Spleen (tissue), 11 donors: Measurements from ENCODE around the gene SYNRG. TPM values are rescaled to one million over a fixed set of nuclear protein-coding genes. Genes with fewer than 3 reads are reported as not detected.

Experiments used
- DNase-seq: peaks from one replicate; pipeline ENCODE4 v3.0.0-alpha.2; 2020
- H3K27ac ChIP-seq, 8 donors: fragments of 200-600 bp; sonication (generic) in 7 of 8; 1 replicate in 4 of 8; 2 replicates in 4 of 8; pipeline versions ENCODE4 v1.5.0 to v1.8.0; 2016 to 2021; ENCODE audit warnings: inconsistent platforms in 4 of 8, mild to moderate bottlenecking in 4 of 8, moderate library complexity in 1 of 8
- H3K27me3 ChIP-seq, 7 donors: fragments of 200-600 bp; sonication (generic) in 6 of 7; replicated peaks in 1 of 7; 1 replicate in 4 of 7; 2 replicates in 3 of 7; pipeline versions ENCODE4 v1.5.0 to v1.8.0; 2016 to 2021; ENCODE audit warnings: inconsistent platforms in 3 of 7, mild to moderate bottlenecking in 1 of 7
- H3K36me3 ChIP-seq, 6 donors: fragments of 200-600 bp; sonication (generic) in 5 of 6; 1 replicate in 4 of 6; 2 replicates in 2 of 6; pipeline versions ENCODE4 v1.5.0 to v1.8.0; 2016 to 2021; ENCODE audit warnings: inconsistent platforms in 2 of 6
- H3K4me1 ChIP-seq, 6 donors: fragments of 200-600 bp; sonication (generic) in 5 of 6; 1 replicate in 3 of 6; 2 replicates in 3 of 6; pipeline versions ENCODE4 v1.5.0 to v1.8.0; 2016 to 2021; ENCODE audit warnings: inconsistent platforms in 3 of 6
- H3K4me3 ChIP-seq, 8 donors: fragments of 200-600 bp; sonication (generic) in 7 of 8; 1 replicate in 4 of 8; 2 replicates in 4 of 8; pipeline versions ENCODE4 v1.5.0 to v1.8.0; 2016 to 2021; ENCODE audit warnings: inconsistent platforms in 4 of 8, mild to moderate bottlenecking in 4 of 8, moderate library complexity in 2 of 8
- H3K9me3 ChIP-seq, 8 donors: fragments of 200-600 bp; sonication (generic) in 7 of 8; 1 replicate in 4 of 8; 2 replicates in 4 of 8; pipeline versions ENCODE4 v1.5.0 to v1.8.0; 2016 to 2021; ENCODE audit warnings: inconsistent platforms in 4 of 8
- POLR2A ChIP-seq, 3 donors: fragments of 450-650 bp; IDR thresholded peaks; one replicate each; pipeline ENCODE4 v1.5.1; 2017; ENCODE audit warnings: antibody characterized with exemption in 3 of 3, mild to moderate bottlenecking in 1 of 3
- POLR2AphosphoS5 ChIP-seq, 3 donors: sonication (generic); formaldehyde crosslinking; IDR thresholded peaks; one replicate each; pipeline ENCODE4 v1.5.1; 2017; ENCODE audit warnings: antibody characterized with exemption in 3 of 3
- WGBS, 5 donors: extraction: QIAGEN DNeasy Blood & Tissue Kit in 3 of 5; methylation state at CpG; one replicate each; pipeline versions ENCODE4 v1.1.5 to v1.1.7; 2013 to 2018; 5-methylcytosine and 5-hydroxymethylcytosine counted together
- intact Hi-C: fragments of 100-400 bp; cut with DNase I; formaldehyde crosslinking; loops from one replicate; pipeline ENCODE4 v1.15.0; 2023; ENCODE audit warnings: low total_unique reads
- polyA plus RNA-seq, 3 donors: library from polyadenylated mRNA; stranded (reverse); fragments of 200-250 nt; gene quantifications; one replicate each; pipeline ENCODE4 v1.2.1, GENCODE V29; 2013
- total RNA-seq, 7 donors: library from RNA; depleted of rRNA in 3 of 7; stranded (reverse); fragments of >200 nt in 3 of 7; fragmentation: NEBNext Ultra II Directional in 4 of 7; extraction: Animal tissue kit (Norgen Biotek cat#: 25700) in 4 of 7; gene quantifications; one replicate each; pipeline versions ENCODE4 v1.1.0 to v1.2.1, GENCODE V29; 2016 to 2021
- TF ChIP-seq, protein P1 (sequence below), 11 experiments: fragments of 200-600 bp in 7 of 11; fragments of 450-650 bp in 4 of 11; sonication (generic) in 4 of 11; IDR thresholded peaks in 8 of 11; conservative IDR thresholded peaks in 3 of 11; 1 replicate in 7 of 11; 2 replicates in 4 of 11; pipeline versions ENCODE4 v1.4.0 to v1.8.0; 2016 to 2021; ENCODE audit warnings: antibody characterized with exemption in 11 of 11, inconsistent platforms in 4 of 11, mild to moderate bottlenecking in 1 of 11
- donor health status: healthy with polysubstance abuse.
- donor health status: DM: no; HTN: no; CAD: no; lungs with moderate emphysema.
- donor health status: DM: no; HTN: no; CAD: no.
- donor health status: Bipolar disorder and iron deficiency.
- donor health status: healthy.
- donor health status: DM: no; HTN: no; CAD: no.
- donor health status: DM: yes; HTN: yes; CAD: no.

SYNRG gene
- total and polyA plus RNA-seq, 10 donors = 10.9 to 91.3 (median 69.8) TPM

GRCh38 chr17:37576281-37576680 is 32.9 kb downstream of the SYNRG start:
- WGBS, 5 donors = 94 to 97% (median 97%) methylated on average over 3 of the region's 3 CpGs
- no peak overlapping the region for H3K4me3 ChIP-seq
- intact Hi-C loops = no loop called here
- TF ChIP-seq POLR2AphosphoS5 (IDR thresholded peaks at IDR 0.05) = no peak
- TF ChIP-seq, protein P1, sequence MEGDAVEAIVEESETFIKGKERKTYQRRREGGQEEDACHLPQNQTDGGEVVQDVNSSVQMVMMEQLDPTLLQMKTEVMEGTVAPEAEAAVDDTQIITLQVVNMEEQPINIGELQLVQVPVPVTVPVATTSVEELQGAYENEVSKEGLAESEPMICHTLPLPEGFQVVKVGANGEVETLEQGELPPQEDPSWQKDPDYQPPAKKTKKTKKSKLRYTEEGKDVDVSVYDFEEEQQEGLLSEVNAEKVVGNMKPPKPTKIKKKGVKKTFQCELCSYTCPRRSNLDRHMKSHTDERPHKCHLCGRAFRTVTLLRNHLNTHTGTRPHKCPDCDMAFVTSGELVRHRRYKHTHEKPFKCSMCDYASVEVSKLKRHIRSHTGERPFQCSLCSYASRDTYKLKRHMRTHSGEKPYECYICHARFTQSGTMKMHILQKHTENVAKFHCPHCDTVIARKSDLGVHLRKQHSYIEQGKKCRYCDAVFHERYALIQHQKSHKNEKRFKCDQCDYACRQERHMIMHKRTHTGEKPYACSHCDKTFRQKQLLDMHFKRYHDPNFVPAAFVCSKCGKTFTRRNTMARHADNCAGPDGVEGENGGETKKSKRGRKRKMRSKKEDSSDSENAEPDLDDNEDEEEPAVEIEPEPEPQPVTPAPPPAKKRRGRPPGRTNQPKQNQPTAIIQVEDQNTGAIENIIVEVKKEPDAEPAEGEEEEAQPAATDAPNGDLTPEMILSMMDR (IDR thresholded peaks at IDR 0.05 in 8 of 11, conservative IDR thresholded peaks at IDR 0.05 in 3 of 11) = no peak
- no peak for TF ChIP-seq POLR2A (IDR thresholded peaks at IDR 0.05)
- peaks cover 5 to 100% (median 73%) of the 10 kb centered on the region in 6 donors for H3K36me3 ChIP-seq
- no peaks in the 10 kb centered on the region for H3K4me1 ChIP-seq
- no peak overlapping the region for H3K27ac ChIP-seq
- no peak for DNase-seq
- peaks cover 0 to 13% (median 6%) of the 10 kb centered on the region in 8 donors for H3K9me3 ChIP-seq
- no peaks in the 10 kb centered on the region for H3K27me3 ChIP-seq

DNA sequence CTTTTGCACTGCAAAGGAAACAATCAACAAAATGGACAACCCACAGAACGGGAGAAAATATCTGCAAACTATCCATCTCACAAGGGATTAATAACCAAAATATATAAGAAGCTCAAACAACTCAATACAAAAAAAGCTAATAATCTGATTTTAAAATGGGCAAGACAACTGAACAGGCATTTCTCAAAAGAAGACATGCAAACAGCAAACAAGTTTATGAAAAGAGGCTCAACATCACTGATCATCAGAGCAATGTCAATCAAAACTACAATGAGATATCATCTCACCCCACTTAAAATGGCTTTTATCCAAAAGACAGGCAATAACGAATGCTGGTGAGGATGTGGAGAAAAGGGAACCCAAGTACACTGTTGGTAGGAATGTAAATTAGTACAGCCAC is 34.8 kb downstream of the SYNRG start:
- WGBS, 5 donors = 92 to 100% (median 97%) methylated on average over 2 of the region's 2 CpGs
- Histone ChIP-seq H3K36me3 (peaks cover 7 to 100% (median 79%) of the 10 kb centered on the region in 6 donors), H3K27me3 (no peaks in the 10 kb centered on the region), H3K4me1 (no peaks in the 10 kb centered on the region), H3K27ac (no peak overlapping the region), H3K9me3 (peaks cover 0 to 13% (median 6%) of the 10 kb centered on the region in 8 donors), H3K4me3 (no peak overlapping the region)
- TF ChIP-seq POLR2A (IDR thresholded peaks at IDR 0.05) = no peak
- TF ChIP-seq, protein P1 (IDR thresholded peaks at IDR 0.05 in 8 of 11, conservative IDR thresholded peaks at IDR 0.05 in 3 of 11) = no peak
- no peak for TF ChIP-seq POLR2AphosphoS5 (IDR thresholded peaks at IDR 0.05)
- DNase-seq = no peak
- intact Hi-C loops = no loop called here

- no peak overlapping the region for H3K27ac ChIP-seq
- H3K4me1 ChIP-seq = peaks cover 0 to 5% (median 0%) of the 10 kb centered on the region in 6 donors
- no peak overlapping the region for H3K4me3 ChIP-seq
- no peak for TF ChIP-seq POLR2AphosphoS5 (IDR thresholded peaks at IDR 0.05)
- no peak for TF ChIP-seq POLR2A (IDR thresholded peaks at IDR 0.05)
- TF ChIP-seq, protein P1 (IDR thresholded peaks at IDR 0.05 in 8 of 11, conservative IDR thresholded peaks at IDR 0.05 in 3 of 11) = no peak
- WGBS, 5 donors = 88 to 97% (median 94%) methylated on average over 3 of the region's 3 CpGs
- H3K36me3 ChIP-seq = peaks cover 7 to 100% (median 88%) of the 10 kb centered on the region in 6 donors
- no peaks in the 10 kb centered on the region for H3K27me3 ChIP-seq
- DNase-seq = no peak
- peaks cover 0 to 13% (median 6%) of the 10 kb centered on the region in 8 donors for H3K9me3 ChIP-seq
- intact Hi-C loops = no loop called here
Measured at GRCh38 chr17:37571674-37572073, 37.5 kb downstream of the SYNRG start.

GRCh38 chr17:37570527-37571093 is 38.6 kb downstream of the SYNRG start:
- Histone ChIP-seq H3K9me3 (peaks cover 0 to 13% (median 6%) of the 10 kb centered on the region in 8 donors), H3K27me3 (no peaks in the 10 kb centered on the region), H3K36me3 (peaks cover 7 to 98% (median 81%) of the 10 kb centered on the region in 6 donors), H3K4me1 (peaks cover 0 to 5% (median 0%) of the 10 kb centered on the region in 6 donors), H3K4me3 (no peak overlapping the region), H3K27ac (no peak overlapping the region)
- intact Hi-C loops = no loop called here
- TF ChIP-seq, protein P1 (IDR thresholded peaks at IDR 0.05 in 8 of 11, conservative IDR thresholded peaks at IDR 0.05 in 3 of 11) = peak in 5 of 11 experiments; percentile 15 to 36 (median 26)
- TF ChIP-seq POLR2A (IDR thresholded peaks at IDR 0.05) (no peak), POLR2AphosphoS5 (IDR thresholded peaks at IDR 0.05) (no peak)
- 92 to 96% (median 93%) methylated on average over 8 of the region's 8 CpGs for WGBS, 5 donors
- no peak for DNase-seq
